ENCODE measurements around the gene DNAH8. TPM values are rescaled to one million over a fixed set of nuclear protein-coding genes. Genes with fewer than 3 reads are reported as not detected.

The DNAH8 gene, protein sequence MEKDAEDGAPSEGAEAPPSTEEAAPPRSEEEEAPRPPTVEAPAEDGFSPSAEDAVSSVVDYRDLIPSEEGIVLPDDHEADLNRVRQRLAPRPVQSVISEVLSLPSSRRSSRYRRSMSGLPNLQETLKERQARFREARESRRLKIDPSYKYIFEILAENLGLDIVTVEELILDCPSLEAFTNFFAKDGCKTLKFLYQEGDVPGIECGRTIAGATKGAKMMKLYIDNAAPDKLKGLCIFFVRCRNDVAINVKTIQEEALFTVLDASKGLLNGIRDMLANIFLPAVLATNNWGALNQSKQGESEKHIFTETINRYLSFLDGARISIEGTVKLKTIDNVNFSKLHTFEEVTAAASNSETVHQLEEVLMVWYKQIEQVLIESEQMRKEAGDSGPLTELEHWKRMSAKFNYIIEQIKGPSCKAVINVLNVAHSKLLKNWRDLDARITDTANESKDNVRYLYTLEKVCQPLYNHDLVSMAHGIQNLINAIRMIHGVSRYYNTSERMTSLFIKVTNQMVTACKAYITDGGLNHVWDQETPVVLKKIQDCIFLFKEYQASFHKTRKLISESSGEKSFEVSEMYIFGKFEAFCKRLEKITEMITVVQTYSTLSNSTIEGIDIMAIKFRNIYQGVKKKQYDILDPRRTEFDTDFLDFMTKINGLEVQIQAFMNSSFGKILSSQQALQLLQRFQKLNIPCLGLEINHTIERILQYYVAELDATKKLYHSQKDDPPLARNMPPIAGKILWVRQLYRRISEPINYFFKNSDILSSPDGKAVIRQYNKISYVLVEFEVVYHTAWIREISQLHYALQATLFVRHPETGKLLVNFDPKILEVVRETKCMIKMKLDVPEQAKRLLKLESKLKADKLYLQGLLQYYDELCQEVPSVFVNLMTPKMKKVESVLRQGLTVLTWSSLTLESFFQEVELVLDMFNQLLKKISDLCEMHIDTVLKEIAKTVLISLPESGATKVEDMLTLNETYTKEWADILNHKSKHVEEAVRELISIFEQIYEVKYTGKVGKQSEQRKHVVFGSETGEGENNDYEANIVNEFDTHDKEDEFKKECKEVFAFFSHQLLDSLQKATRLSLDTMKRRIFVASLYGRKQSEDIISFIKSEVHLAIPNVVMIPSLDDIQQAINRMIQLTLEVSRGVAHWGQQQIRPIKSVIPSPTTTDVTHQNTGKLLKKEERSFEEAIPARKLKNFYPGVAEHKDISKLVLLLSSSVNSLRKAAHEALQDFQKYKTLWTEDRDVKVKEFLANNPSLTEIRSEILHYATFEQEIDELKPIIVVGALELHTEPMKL (N-terminal part only)
- total RNA-seq: 0.29 and 0.97 TPM in 2 replicates
- polyA plus RNA-seq: 0.45 and 0.61 TPM in 2 replicates
- 1.2 and 1.3 TPM in 2 replicates for polyA plus RNA-seq (2011; cell fraction: cytosol; rRNA removed)
- 3.4 and 4.2 TPM in 2 replicates for polyA plus RNA-seq (2011; cell fraction: nucleus; rRNA removed)
- polyA plus RNA-seq (2012): 0.90 and 2.7 TPM in 2 replicates
- polyA minus RNA-seq: 1.1 and 1.6 TPM in 2 replicates
- not detected for polyA minus RNA-seq (2011; cell fraction: cytosol; rRNA and poly(A)+ RNA removed)
- polyA minus RNA-seq (2011; cell fraction: nucleus; rRNA and poly(A)+ RNA removed): 1.7 and 3.9 TPM in 2 replicates
- percentile 23 among the genes with signal in this experiment for Bru-seq, nascent RNA
- BruChase-seq, experiment 1, labeled RNA remaining after a 6-hour chase: percentile 31 among the genes with signal in this experiment
- percentile 29 among the genes with signal in this experiment for BruChase-seq, experiment 2, labeled RNA remaining after a 2-hour chase
- long read RNA-seq: 0 reads

DNA sequence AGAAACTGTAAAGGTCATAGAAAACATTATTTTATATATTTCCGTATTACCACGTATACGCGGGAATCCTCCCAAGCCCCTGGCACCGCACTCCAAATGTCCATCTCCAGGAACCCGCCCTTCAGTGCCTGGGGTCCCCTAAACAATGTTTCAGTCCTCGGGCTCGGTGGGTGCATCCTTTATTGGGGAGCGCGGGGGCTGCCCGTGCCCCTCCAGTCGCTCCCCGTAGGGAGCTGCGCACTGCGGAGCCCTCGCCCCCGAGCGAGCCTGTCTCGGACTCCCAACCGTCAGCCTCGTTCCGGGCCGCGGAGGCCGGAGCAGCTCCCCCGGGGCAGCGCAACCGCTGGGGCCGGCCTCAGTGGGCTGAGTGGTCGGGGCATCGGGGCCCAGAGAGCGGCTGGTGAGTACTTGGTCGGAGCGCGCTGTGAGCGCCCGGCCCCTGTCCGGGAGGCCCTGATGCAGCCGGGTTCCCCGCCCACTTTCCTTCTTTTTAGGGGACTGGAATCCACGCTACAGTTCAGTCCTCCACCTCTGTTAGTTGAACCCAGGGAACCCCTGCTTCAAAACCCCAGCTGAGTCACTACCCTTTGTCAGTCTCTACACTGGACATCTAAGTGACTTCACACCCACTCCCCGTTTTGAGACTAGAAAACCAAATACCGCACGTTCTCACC, at the start of gene DNAH8:
DNAH8 (plus strand) TSS at position 296 of the 674 bp plus-strand sequence. CDS start 7,499 bp downstream, outside the sequence.
- Histone ChIP-seq H3K4me1 (ENCODE audit: control insufficient read depth, extremely low read depth, insufficient read depth, low read length) (peaks cover 24% of the 10 kb centered on the region), H3K79me2 (ENCODE audit: control insufficient read depth, insufficient read depth, low read length) (no peaks in the 10 kb centered on the region), H3K36me3 (ENCODE audit: control insufficient read depth in 2 of 2, extremely low read depth in 1 of 2, insufficient read depth in 2 of 2, low read length in 2 of 2) (no peaks in the 10 kb centered on the region), H3K9ac (replicated peaks; ENCODE audit: extremely low read depth, insufficient read depth, low read length) (peak within 1 kb of the TSS; percentile 25), H3K27ac (ENCODE audit: insufficient read depth, low read depth, low read length) (peak within 1 kb of the TSS; percentile 21), H3K9me3 (replicated peaks; ENCODE audit: control insufficient read depth, insufficient read depth, low read length) (no peaks in the 10 kb centered on the region), H4K20me1 (replicated peaks; ENCODE audit: control insufficient read depth, extremely low read depth, insufficient read depth, low read length) (no peaks in the 10 kb centered on the region), H3K9me1 (replicated peaks; ENCODE audit: control insufficient read depth, extremely low read depth, insufficient read depth, low read length) (no peaks in the 10 kb centered on the region), H3K27me3 (ENCODE audit: control insufficient read depth in 2 of 2, insufficient read depth in 2 of 2, low read length in 2 of 2) (no peaks in the 10 kb centered on the region), H2AFZ (ENCODE audit: low read depth, low read length) (peak within 1 kb of the TSS; percentile 96), H3K4me2 (ENCODE audit: insufficient read depth, low read length) (peak within 1 kb of the TSS; percentile 90), H3K4me3 (replicated peaks in 1 of 3; ENCODE audit: insufficient read depth in 1 of 3, low read depth in 1 of 3, low read length in 3 of 3) (peak within 1 kb of the TSS; percentile 45 to 61 (median 59))
- DNase-seq (ENCODE audit: low read depth, low spot score): no peak
- FAIRE-seq: no peak
- intact Hi-C loops (cut with micrococcal nuclease) (no loop called here), dilution Hi-C loops (cut with MboI; ENCODE audit: extremely low pct_ligation_motif_present, low sequenced_read_pairs) (no loop called here)
- ChIA-PET POLR2A (interaction anchor here (0.6 to 0.7 kb wide), 2 partner anchors 12 to 13 kb away, joined by 3 to 4 read pairs; no protein-coding TSS in a partner anchor), CTCF (interaction anchor here (0.6 to 3.0 kb wide), 3 partner anchors 9 to 58 kb away, joined by 3 to 11 read pairs (median 4); no protein-coding TSS in a partner anchor)
- BruUV-seq (replicated peaks): no TSS peak
- no peak for TF ChIP-seq EZH2 (IDR thresholded peaks at IDR 0.05; ENCODE audit: borderline replicate concordance, low read depth, low read length, severe bottlenecking)
- TF ChIP-seq, protein P1, sequence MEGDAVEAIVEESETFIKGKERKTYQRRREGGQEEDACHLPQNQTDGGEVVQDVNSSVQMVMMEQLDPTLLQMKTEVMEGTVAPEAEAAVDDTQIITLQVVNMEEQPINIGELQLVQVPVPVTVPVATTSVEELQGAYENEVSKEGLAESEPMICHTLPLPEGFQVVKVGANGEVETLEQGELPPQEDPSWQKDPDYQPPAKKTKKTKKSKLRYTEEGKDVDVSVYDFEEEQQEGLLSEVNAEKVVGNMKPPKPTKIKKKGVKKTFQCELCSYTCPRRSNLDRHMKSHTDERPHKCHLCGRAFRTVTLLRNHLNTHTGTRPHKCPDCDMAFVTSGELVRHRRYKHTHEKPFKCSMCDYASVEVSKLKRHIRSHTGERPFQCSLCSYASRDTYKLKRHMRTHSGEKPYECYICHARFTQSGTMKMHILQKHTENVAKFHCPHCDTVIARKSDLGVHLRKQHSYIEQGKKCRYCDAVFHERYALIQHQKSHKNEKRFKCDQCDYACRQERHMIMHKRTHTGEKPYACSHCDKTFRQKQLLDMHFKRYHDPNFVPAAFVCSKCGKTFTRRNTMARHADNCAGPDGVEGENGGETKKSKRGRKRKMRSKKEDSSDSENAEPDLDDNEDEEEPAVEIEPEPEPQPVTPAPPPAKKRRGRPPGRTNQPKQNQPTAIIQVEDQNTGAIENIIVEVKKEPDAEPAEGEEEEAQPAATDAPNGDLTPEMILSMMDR (IDR thresholded peaks at IDR 0.05; ENCODE audit: extremely low read depth in 1 of 2, insufficient read depth in 1 of 2, low read depth in 1 of 2, low read length in 2 of 2): no peak
- TF ChIP-seq MYC (IDR thresholded peaks at IDR 0.05; ENCODE audit: low read depth, low read length): no peak
- no peak for TF ChIP-seq JUN (IDR thresholded peaks at IDR 0.05; ENCODE audit: borderline replicate concordance, insufficient read depth, insufficient read length, low read depth)
- no peak for TF ChIP-seq GATA2 (IDR thresholded peaks at IDR 0.05; ENCODE audit: insufficient read depth, insufficient read length, low read depth, low read length)
- TF ChIP-seq POLR2A (IDR thresholded peaks at IDR 0.05; ENCODE audit: low read depth, low read length): no peak
- no peak for TF ChIP-seq POLR2AphosphoS5 (IDR thresholded peaks at IDR 0.05; ENCODE audit: insufficient read depth, low read depth, low read length)
